ENCODE measurements around the gene NAT9. TPM values are rescaled to one million over a fixed set of nuclear protein-coding genes. Genes with fewer than 3 reads are reported as not detected.

Gene NAT9
- total and polyA plus RNA-seq, 2 donors (not counting 1 experiment from before 2014, with no cell fraction given) = 66.6 to 73.6 TPM

DNA sequence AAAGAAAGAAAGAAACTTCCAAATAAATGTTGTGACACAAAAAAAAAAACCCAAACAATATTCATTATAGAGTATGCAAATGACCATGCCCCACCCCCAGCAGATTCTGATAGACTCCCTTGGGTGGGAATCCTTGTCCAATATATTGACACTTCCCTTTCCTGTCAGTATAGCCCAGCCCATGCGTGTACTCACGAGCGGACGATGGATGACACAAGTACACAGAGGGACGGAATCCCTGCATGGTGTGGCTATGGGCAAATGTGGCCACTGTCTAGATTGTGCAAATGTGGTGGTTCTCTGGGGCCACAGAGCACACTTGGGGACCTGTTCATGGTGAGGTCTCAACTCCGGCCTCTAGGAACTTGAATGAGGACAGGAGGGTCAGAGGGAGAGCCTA is 36.0 kb downstream of the NAT9 start:
- Histone ChIP-seq H3K4me3 (ENCODE audit: control extremely low read depth in 1 of 5, extremely low read depth in 1 of 5, insufficient read depth in 1 of 5, low read depth in 2 of 5, low read length in 4 of 5) (no peak overlapping the region), H3K36me3 (replicated peaks in 1 of 2; ENCODE audit: control extremely low read depth in 1 of 2, control insufficient read depth in 1 of 2, extremely low read depth in 1 of 2, insufficient read depth in 2 of 2, low read length in 1 of 2) (no peaks in the 10 kb centered on the region), H3K79me2 (ENCODE audit: control insufficient read depth, insufficient read depth, low read length) (peaks cover 42% of the 10 kb centered on the region), H3K4me1 (ENCODE audit: control insufficient read depth in 2 of 2, insufficient read depth in 2 of 2, low read length in 2 of 2) (peaks cover 74 to 85% of the 10 kb centered on the region in 2 donors), H3K9me3 (ENCODE audit: control extremely low read depth in 1 of 3, control insufficient read depth in 2 of 3, insufficient read depth in 1 of 3, low read length in 2 of 3) (no peaks in the 10 kb centered on the region), H3K27me3 (replicated peaks in 1 of 4; ENCODE audit: control extremely low read depth in 1 of 4, control insufficient read depth in 3 of 4, insufficient read depth in 4 of 4, low read length in 3 of 4) (no peaks in the 10 kb centered on the region), H3K9ac (ENCODE audit: low read length) (no peak overlapping the region), H3K27ac (ENCODE audit: low read length in 2 of 2) (peak overlapping the region in 1 of 2 donors; percentile 35), H3K4me2 (replicated peaks; ENCODE audit: low read depth, low read length, poor library complexity, severe bottlenecking) (peak overlapping the region; percentile 22), H2AFZ (ENCODE audit: insufficient read depth, low read depth, low read length, poor library complexity, severe bottlenecking) (no peak overlapping the region), H4K20me1 (ENCODE audit: control insufficient read depth, insufficient read depth, low read length, poor library complexity, severe bottlenecking) (no peaks in the 10 kb centered on the region)
- POLR2A ChIA-PET = no interaction called here
- no peak for DNase-seq
- no peak for TF ChIP-seq EZH2 (IDR thresholded peaks at IDR 0.05; ENCODE audit: borderline replicate concordance, insufficient read depth, low read depth, low read length, poor library complexity, severe bottlenecking)
- TF ChIP-seq, protein P1, sequence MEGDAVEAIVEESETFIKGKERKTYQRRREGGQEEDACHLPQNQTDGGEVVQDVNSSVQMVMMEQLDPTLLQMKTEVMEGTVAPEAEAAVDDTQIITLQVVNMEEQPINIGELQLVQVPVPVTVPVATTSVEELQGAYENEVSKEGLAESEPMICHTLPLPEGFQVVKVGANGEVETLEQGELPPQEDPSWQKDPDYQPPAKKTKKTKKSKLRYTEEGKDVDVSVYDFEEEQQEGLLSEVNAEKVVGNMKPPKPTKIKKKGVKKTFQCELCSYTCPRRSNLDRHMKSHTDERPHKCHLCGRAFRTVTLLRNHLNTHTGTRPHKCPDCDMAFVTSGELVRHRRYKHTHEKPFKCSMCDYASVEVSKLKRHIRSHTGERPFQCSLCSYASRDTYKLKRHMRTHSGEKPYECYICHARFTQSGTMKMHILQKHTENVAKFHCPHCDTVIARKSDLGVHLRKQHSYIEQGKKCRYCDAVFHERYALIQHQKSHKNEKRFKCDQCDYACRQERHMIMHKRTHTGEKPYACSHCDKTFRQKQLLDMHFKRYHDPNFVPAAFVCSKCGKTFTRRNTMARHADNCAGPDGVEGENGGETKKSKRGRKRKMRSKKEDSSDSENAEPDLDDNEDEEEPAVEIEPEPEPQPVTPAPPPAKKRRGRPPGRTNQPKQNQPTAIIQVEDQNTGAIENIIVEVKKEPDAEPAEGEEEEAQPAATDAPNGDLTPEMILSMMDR (IDR thresholded peaks at IDR 0.05) = no peak
- Mint-ChIP-seq H3K27ac (peak overlapping the region; percentile 72), H3K27me3 (no peaks in the 10 kb centered on the region), H3K9me3 (ENCODE audit: insufficient read depth) (no peaks in the 10 kb centered on the region), H3K4me3 (peak overlapping the region; percentile 26), H3K4me1 (peaks cover 72% of the 10 kb centered on the region)
- ATAC-seq (ENCODE audit: low read depth) = no peak
- 62% methylated on average over 4 of the region's 6 CpGs for WGBS (ENCODE audit: insufficient coverage)
- CTCF ChIA-PET = interaction anchor here (1.4 to 3.9 kb wide), 3 partner anchors 23 to 83 kb away, joined by 4 to 42 read pairs (median 4); no protein-coding TSS in a partner anchor
- intact Hi-C loops (cut with micrococcal nuclease) = no loop called here

GRCh38 chr17:74739227-74739831 is 36.8 kb downstream of the NAT9 start:
- peak overlapping the region; percentile 80 for H3K9ac ChIP-seq (ENCODE audit: low read length)
- H3K4me2 ChIP-seq (replicated peaks; ENCODE audit: low read depth, low read length, poor library complexity, severe bottlenecking) = peak overlapping the region; percentile 98
- Mint-ChIP-seq H3K27me3 (no peaks in the 10 kb centered on the region), H3K9me3 (ENCODE audit: insufficient read depth) (no peaks in the 10 kb centered on the region), H3K27ac (peak overlapping the region; percentile 94), H3K4me3 (peak overlapping the region; percentile 87), H3K4me1 (peaks cover 66% of the 10 kb centered on the region)
- peaks cover 40% of the 10 kb centered on the region for H3K79me2 ChIP-seq (ENCODE audit: control insufficient read depth, insufficient read depth, low read length)
- CTCF ChIA-PET = interaction anchor here (1.9 to 5.6 kb wide), 8 partner anchors 7 to 124 kb away, joined by 4 to 344 read pairs (median 44); partner anchors contain the start of gene GRIN2C
- intact Hi-C loops (cut with micrococcal nuclease) = loop anchor here (5.0 kb wide), 1 partner anchor 38 kb away; the partner anchor contains the start of gene NAT9
- H3K27me3 ChIP-seq (replicated peaks in 1 of 4; ENCODE audit: control extremely low read depth in 1 of 4, control insufficient read depth in 3 of 4, insufficient read depth in 4 of 4, low read length in 3 of 4) = no peaks in the 10 kb centered on the region
- no peaks in the 10 kb centered on the region for H3K36me3 ChIP-seq (replicated peaks in 1 of 2; ENCODE audit: control extremely low read depth in 1 of 2, control insufficient read depth in 1 of 2, extremely low read depth in 1 of 2, insufficient read depth in 2 of 2, low read length in 1 of 2)
- ATAC-seq (ENCODE audit: low read depth) (no peak), DNase-seq (no peak)
- 45% methylated on average over 6 of the region's 12 CpGs for WGBS (ENCODE audit: insufficient coverage)
- H3K4me1 ChIP-seq (ENCODE audit: control insufficient read depth in 2 of 2, insufficient read depth in 2 of 2, low read length in 2 of 2) = peaks cover 67 to 76% of the 10 kb centered on the region in 2 donors
- H3K4me3 ChIP-seq (ENCODE audit: control extremely low read depth in 1 of 5, extremely low read depth in 1 of 5, insufficient read depth in 1 of 5, low read depth in 2 of 5, low read length in 4 of 5) = no peak overlapping the region
- POLR2A ChIA-PET = interaction anchor here (0.8 to 3.3 kb wide), 3 partner anchors 9 to 81 kb away, joined by 6 to 55 read pairs (median 7); partner anchors contain the start of gene NHERF1
- H3K27ac ChIP-seq (ENCODE audit: low read length in 2 of 2) = peak overlapping the region in 1 of 2 donors; percentile 52
- H2AFZ ChIP-seq (ENCODE audit: insufficient read depth, low read depth, low read length, poor library complexity, severe bottlenecking) = no peak overlapping the region
- H4K20me1 ChIP-seq (ENCODE audit: control insufficient read depth, insufficient read depth, low read length, poor library complexity, severe bottlenecking) = no peaks in the 10 kb centered on the region
- H3K9me3 ChIP-seq (ENCODE audit: control extremely low read depth in 1 of 3, control insufficient read depth in 2 of 3, insufficient read depth in 1 of 3, low read length in 2 of 3) = no peaks in the 10 kb centered on the region
- TF ChIP-seq, protein P1 (IDR thresholded peaks at IDR 0.05) = no peak
- no peak for TF ChIP-seq EZH2 (IDR thresholded peaks at IDR 0.05; ENCODE audit: borderline replicate concordance, insufficient read depth, low read depth, low read length, poor library complexity, severe bottlenecking)

Measured in B cell (primary cell).